ENCODE data around the gene BBOF1.

GRCh38 chr14:73998726-73999125, 20.4 kb upstream of the BBOF1 start:
- TF ChIP-seq EZH2 (IDR thresholded peaks at IDR 0.05) = no peak
- TF ChIP-seq POLR2AphosphoS5 (IDR thresholded peaks at IDR 0.05; ENCODE audit: borderline replicate concordance, low read depth, low read length) = no peak
